Measurements from ENCODE around the gene MBP. TPM values are rescaled to one million over a fixed set of nuclear protein-coding genes. Genes with fewer than 3 reads are reported as not detected.

The MBP gene
- total RNA-seq, 4 donors from 2014 or later: 45.0 to 60.0 (median 51.9) TPM

GRCh38 chr18:77063260-77063659 lies 69.3 kb downstream of the MBP start:
- intact Hi-C loops (cut with DNase I; ENCODE audit: low total_unique reads): no loop called here

GRCh38 chr18:77062518-77063003 lies 70.0 kb downstream of the MBP start:
- DNase-seq (ENCODE audit: low spot score in 2 of 2): peak in 1 of 2 donors; percentile 36
- intact Hi-C loops (cut with DNase I; ENCODE audit: low total_unique reads): no loop called here
- 83 to 84% methylated on average over 12 of the region's 12 CpGs for WGBS, 2 donors
- H3K4me3 ChIP-seq (ENCODE audit: low read depth, poor library complexity, severe bottlenecking): no peak overlapping the region
- TF ChIP-seq, protein P1, sequence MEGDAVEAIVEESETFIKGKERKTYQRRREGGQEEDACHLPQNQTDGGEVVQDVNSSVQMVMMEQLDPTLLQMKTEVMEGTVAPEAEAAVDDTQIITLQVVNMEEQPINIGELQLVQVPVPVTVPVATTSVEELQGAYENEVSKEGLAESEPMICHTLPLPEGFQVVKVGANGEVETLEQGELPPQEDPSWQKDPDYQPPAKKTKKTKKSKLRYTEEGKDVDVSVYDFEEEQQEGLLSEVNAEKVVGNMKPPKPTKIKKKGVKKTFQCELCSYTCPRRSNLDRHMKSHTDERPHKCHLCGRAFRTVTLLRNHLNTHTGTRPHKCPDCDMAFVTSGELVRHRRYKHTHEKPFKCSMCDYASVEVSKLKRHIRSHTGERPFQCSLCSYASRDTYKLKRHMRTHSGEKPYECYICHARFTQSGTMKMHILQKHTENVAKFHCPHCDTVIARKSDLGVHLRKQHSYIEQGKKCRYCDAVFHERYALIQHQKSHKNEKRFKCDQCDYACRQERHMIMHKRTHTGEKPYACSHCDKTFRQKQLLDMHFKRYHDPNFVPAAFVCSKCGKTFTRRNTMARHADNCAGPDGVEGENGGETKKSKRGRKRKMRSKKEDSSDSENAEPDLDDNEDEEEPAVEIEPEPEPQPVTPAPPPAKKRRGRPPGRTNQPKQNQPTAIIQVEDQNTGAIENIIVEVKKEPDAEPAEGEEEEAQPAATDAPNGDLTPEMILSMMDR (IDR thresholded peaks at IDR 0.05): no peak
- no peak for TF ChIP-seq POLR2A (IDR thresholded peaks at IDR 0.05)

More at GRCh38 chr18:77063260-77063659, 69.3 kb downstream of the MBP start:
- 89 to 90% methylated on average over 7 of the region's 7 CpGs for WGBS, 2 donors
- H3K4me3 ChIP-seq (ENCODE audit: low read depth, poor library complexity, severe bottlenecking): no peak overlapping the region
- TF ChIP-seq, protein P1 (IDR thresholded peaks at IDR 0.05): no peak
- TF ChIP-seq POLR2A (IDR thresholded peaks at IDR 0.05): no peak
- DNase-seq (ENCODE audit: low spot score in 2 of 2): peak in 1 of 2 donors; percentile 83

DNA sequence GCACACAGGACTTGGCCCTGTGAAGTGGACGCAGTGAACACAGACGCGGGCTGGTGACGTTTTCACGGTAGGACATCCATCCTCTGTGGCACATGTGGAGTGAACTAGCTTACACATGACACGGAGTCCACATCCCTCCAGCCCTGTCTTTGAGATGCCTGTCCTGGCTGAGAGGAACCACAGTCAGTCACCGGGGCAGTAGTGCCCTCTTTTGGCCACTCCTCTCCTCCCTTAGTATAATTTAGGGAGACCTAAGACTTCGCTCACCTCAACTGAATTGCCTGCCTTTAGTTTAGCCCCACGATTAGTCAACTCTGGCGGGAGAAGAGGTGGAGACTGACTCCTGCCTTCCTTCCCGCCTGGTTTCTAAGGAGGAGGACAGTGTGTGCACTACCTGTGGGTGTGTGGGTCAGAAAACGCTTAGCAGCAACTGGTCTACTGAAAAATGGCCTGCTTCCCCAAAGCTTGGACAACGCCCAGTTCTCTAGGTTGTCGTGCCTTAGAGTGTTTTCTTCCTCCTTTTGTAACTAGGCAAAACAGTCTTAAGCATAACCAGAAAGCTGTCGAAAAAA lies 70.6 kb downstream of the MBP start:
- peak in 1 of 2 donors; percentile 86 for DNase-seq (ENCODE audit: low spot score in 2 of 2)
- no peak overlapping the region for H3K4me3 ChIP-seq (ENCODE audit: low read depth, poor library complexity, severe bottlenecking)
- TF ChIP-seq, protein P1 (IDR thresholded peaks at IDR 0.05): no peak
- WGBS, 2 donors: 78 to 79% methylated on average over 15 of the region's 15 CpGs
- intact Hi-C loops (cut with DNase I; ENCODE audit: low total_unique reads): no loop called here

- intact Hi-C loops (cut with DNase I; ENCODE audit: low total_unique reads): no loop called here
- no peak overlapping the region for H3K4me3 ChIP-seq (ENCODE audit: low read depth, poor library complexity, severe bottlenecking)
- DNase-seq (ENCODE audit: low spot score in 2 of 2): peak in 1 of 2 donors; percentile 77
- TF ChIP-seq, protein P1 (IDR thresholded peaks at IDR 0.05): no peak
- no peak for TF ChIP-seq POLR2A (IDR thresholded peaks at IDR 0.05)
- 82 to 88% methylated on average over 6 of the region's 6 CpGs for WGBS, 2 donors
Measured at GRCh38 chr18:77061281-77061945, 71.2 kb downstream of the MBP start.

DNA sequence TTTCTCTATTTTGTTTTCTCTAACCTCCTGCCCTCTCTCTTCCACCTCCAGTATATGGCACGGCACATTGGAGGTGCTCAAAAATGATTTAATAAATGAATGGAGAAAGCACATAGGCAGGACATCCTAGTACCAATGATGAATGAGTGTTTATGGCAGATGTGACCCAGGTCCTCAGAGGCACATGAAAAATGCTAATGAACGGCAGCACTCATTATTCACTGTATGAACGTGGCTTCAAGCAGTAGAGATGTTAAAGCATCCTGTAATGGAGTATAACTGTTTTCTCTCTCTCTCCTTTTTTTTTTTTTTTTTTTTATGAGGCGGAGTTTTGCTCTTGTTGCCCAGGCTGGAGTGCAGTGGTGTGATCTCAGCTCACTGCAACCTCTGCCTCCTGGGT lies 72.4 kb downstream of the MBP start:
- TF ChIP-seq POLR2A (IDR thresholded peaks at IDR 0.05): no peak
- WGBS, 2 donors: 92 to 95% methylated on average over 4 of the region's 4 CpGs
- peak in 1 of 2 donors; percentile 2 for DNase-seq (ENCODE audit: low spot score in 2 of 2)
- intact Hi-C loops (cut with DNase I; ENCODE audit: low total_unique reads): no loop called here
- no peak overlapping the region for H3K4me3 ChIP-seq (ENCODE audit: low read depth, poor library complexity, severe bottlenecking)

- WGBS, 2 donors: 92 to 95% methylated on average over 2 of the region's 2 CpGs
- intact Hi-C loops (cut with DNase I; ENCODE audit: low total_unique reads): no loop called here
- DNase-seq (ENCODE audit: low spot score in 2 of 2): peak in 1 of 2 donors; percentile 83
- H3K4me3 ChIP-seq (ENCODE audit: low read depth, poor library complexity, severe bottlenecking): no peak overlapping the region
- no peak for TF ChIP-seq POLR2A (IDR thresholded peaks at IDR 0.05)
- TF ChIP-seq, protein P1 (IDR thresholded peaks at IDR 0.05): no peak
Measured at GRCh38 chr18:77059294-77059916, 73.2 kb downstream of the MBP start.

Measured in lower leg skin (tissue), 4 donors.